Activated B cell treated with CpG ODN at 0.5 μM for 24 hours (primary cell): ENCODE measurements around the gene PYURF. TPM values are rescaled to one million over a fixed set of nuclear protein-coding genes. Genes with fewer than 3 reads are reported as not detected.

ENCODE experiments used
- ATAC-seq: fragments of 200-7000 bp; cut with Tn5 transposase; one replicate; pipeline ENCODE4 v1.10.0; 2021; ENCODE audit warnings: low read depth, mild to moderate bottlenecking, moderate library complexity
- CTCF ChIA-PET: fragments of 350-600 bp; sonication (Branson Sonifier 250); formaldehyde crosslinking; loops from one replicate; lab custom pipeline; 2021; ENCODE audit warnings: antibody characterized with exemption; lab: Charles Lee
- POLR2A ChIA-PET: fragments of 350-600 bp; sonication (Branson Sonifier 250); formaldehyde crosslinking; loops from one replicate; lab custom pipeline; 2021; ENCODE audit warnings: antibody characterized with exemption; lab: Charles Lee
- DNase-seq: peaks from one replicate; pipeline ENCODE4 v3.0.0; 2022
- H3K27ac Mint-ChIP-seq: one replicate; pipeline ENCODE4 v1.8.0; 2020; ENCODE audit warnings: mixed read lengths
- H3K27me3 Mint-ChIP-seq: one replicate; pipeline ENCODE4 v1.8.0; 2021; ENCODE audit warnings: mixed read lengths
- H3K36me3 Mint-ChIP-seq: one replicate; pipeline ENCODE4 v1.8.0; 2021; ENCODE audit warnings: low read depth, mixed read lengths
- H3K4me1 Mint-ChIP-seq: one replicate; pipeline ENCODE4 v1.8.0; 2021; ENCODE audit warnings: mixed read lengths
- H3K4me3 Mint-ChIP-seq: one replicate; pipeline ENCODE4 v1.8.0; 2020; ENCODE audit warnings: mild to moderate bottlenecking, mixed read lengths
- H3K9me3 Mint-ChIP-seq: one replicate; pipeline ENCODE4 v1.8.0; 2020; ENCODE audit warnings: mixed read lengths
- intact Hi-C: fragments of 100-400 bp; cut with micrococcal nuclease; formaldehyde crosslinking; loops from one replicate; pipeline ENCODE4 v1.15.1; 2024
- total RNA-seq: library from RNA; stranded (reverse); gene quantifications from 2 replicates; pipeline ENCODE4 v1.2.3, GENCODE V29; 2022
- TF ChIP-seq, protein P1 (sequence below): fragments of 200-600 bp; IDR thresholded peaks from one replicate; pipeline ENCODE4 v1.8.0; 2022; ENCODE audit warnings: antibody characterized with exemption, mild to moderate bottlenecking

The PYURF gene
- total RNA-seq, 1 donor from 2014 or later = 42.2 TPM

- ChIA-PET POLR2A (no interaction called here), CTCF (interaction anchor here (0.6 to 2.0 kb wide), 4 partner anchors 110 to 486 kb away, joined by 3 to 8 read pairs (median 4); no protein-coding TSS in a partner anchor)
- Mint-ChIP-seq H3K4me3 (no peak overlapping the region), H3K9me3 (no peaks in the 10 kb centered on the region), H3K27me3 (no peaks in the 10 kb centered on the region), H3K4me1 (peaks cover 2% of the 10 kb centered on the region), H3K27ac (no peak overlapping the region), H3K36me3 (no peaks in the 10 kb centered on the region)
- TF ChIP-seq, protein P1, sequence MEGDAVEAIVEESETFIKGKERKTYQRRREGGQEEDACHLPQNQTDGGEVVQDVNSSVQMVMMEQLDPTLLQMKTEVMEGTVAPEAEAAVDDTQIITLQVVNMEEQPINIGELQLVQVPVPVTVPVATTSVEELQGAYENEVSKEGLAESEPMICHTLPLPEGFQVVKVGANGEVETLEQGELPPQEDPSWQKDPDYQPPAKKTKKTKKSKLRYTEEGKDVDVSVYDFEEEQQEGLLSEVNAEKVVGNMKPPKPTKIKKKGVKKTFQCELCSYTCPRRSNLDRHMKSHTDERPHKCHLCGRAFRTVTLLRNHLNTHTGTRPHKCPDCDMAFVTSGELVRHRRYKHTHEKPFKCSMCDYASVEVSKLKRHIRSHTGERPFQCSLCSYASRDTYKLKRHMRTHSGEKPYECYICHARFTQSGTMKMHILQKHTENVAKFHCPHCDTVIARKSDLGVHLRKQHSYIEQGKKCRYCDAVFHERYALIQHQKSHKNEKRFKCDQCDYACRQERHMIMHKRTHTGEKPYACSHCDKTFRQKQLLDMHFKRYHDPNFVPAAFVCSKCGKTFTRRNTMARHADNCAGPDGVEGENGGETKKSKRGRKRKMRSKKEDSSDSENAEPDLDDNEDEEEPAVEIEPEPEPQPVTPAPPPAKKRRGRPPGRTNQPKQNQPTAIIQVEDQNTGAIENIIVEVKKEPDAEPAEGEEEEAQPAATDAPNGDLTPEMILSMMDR = no peak
- no peak for ATAC-seq
- no peak for DNase-seq
- intact Hi-C loops = loop anchor here (5.0 kb wide), 1 partner anchor 575 kb away; the partner anchor contains the start of gene TIGD2
Observed at GRCh38 chr4:88537709-88538108, 14.1 kb upstream of the PYURF start.

GRCh38 chr4:88535090-88535755 is 11.6 kb upstream of the PYURF start:
- ATAC-seq (no peak), DNase-seq (no peak)
- Mint-ChIP-seq H3K27ac (no peak overlapping the region), H3K9me3 (no peaks in the 10 kb centered on the region), H3K27me3 (no peaks in the 10 kb centered on the region), H3K4me3 (no peak overlapping the region), H3K36me3 (no peaks in the 10 kb centered on the region), H3K4me1 (peaks cover 2% of the 10 kb centered on the region)
- TF ChIP-seq, protein P1 = no peak
- CTCF ChIA-PET = interaction anchor here (1.1 kb wide), 1 partner anchor 489 kb away, joined by 3 read pairs; no protein-coding TSS in a partner anchor
- POLR2A ChIA-PET = no interaction called here
- intact Hi-C loops = loop anchor here (5.0 kb wide), 1 partner anchor 577 kb away; the partner anchor contains the start of gene TIGD2

- no peaks in the 10 kb centered on the region for H3K36me3 Mint-ChIP-seq
- no peak overlapping the region for H3K27ac Mint-ChIP-seq
- no peaks in the 10 kb centered on the region for H3K27me3 Mint-ChIP-seq
- intact Hi-C loops = no loop called here
- H3K4me3 Mint-ChIP-seq = no peak overlapping the region
- TF ChIP-seq, protein P1 = no peak
- ATAC-seq (no peak), DNase-seq (no peak)
- no peaks in the 10 kb centered on the region for H3K9me3 Mint-ChIP-seq
- CTCF ChIA-PET = interaction anchor here (1.1 kb wide), 1 partner anchor 490 kb away, joined by 3 read pairs; no protein-coding TSS in a partner anchor
- H3K4me1 Mint-ChIP-seq = no peaks in the 10 kb centered on the region
- POLR2A ChIA-PET = no interaction called here
Observed at GRCh38 chr4:88533937-88534750, 10.6 kb upstream of the PYURF start.

DNA sequence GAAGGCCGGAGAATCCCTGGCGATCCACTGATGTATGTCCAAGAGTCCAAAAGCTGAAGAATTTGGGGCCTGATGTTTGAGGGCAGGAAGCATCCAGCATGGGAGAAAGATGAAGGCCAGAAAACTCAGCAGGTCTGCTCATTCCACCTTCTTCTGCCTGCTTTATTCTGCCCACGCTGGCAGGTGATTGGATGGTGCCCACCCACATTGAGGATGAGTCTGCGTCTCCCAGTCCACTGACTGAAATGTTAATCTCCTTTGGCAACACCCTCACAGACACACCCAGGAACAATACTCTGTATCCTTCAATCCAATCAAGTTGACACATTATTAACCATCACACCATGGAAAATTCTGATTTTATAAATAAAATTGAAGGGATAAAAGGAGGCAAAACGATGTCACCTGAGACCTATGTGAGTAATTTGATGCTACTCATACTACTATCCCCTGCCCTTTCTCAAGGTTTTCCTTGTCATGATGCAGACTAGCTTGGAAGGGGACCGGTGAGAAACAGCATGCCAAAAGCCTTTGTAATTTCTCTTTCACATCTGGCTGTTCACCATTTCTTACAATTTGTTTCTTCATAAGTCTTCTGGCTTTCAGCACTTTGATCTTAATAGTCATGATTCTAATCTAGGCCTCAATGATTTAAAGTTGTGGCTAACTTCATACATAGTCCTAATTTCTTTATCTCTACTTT is 9.7 kb upstream of the PYURF start:
- TF ChIP-seq, protein P1 = no peak
- intact Hi-C loops = no loop called here
- Mint-ChIP-seq H3K27ac (no peak overlapping the region), H3K36me3 (no peaks in the 10 kb centered on the region), H3K4me1 (no peaks in the 10 kb centered on the region), H3K9me3 (no peaks in the 10 kb centered on the region), H3K27me3 (no peaks in the 10 kb centered on the region), H3K4me3 (no peak overlapping the region)
- ATAC-seq (no peak), DNase-seq (no peak)
- ChIA-PET POLR2A (no interaction called here), CTCF (no interaction called here)
